Kidney (tissue), 14 donors: ENCODE data around the gene LENEP. TPM values are rescaled to one million over a fixed set of nuclear protein-coding genes. Genes with fewer than 3 reads are reported as not detected.

Experiments
- DNase-seq, 5 donors: peaks; one replicate each; pipeline ENCODE4 v3.0.0-alpha.2; 2013 to 2020
- FAIRE-seq: peaks from 2 replicates; lab custom pipeline; 2012; peaks lifted over from hg19 to GRCh38; lab: Jason Lieb, UNC
- H3K27ac ChIP-seq, 2 donors: one replicate each; pipeline ENCODE4 v1.7.0; 2013; ENCODE audit warnings: low read depth in 2 of 2, low read length in 2 of 2, inconsistent platforms in 1 of 2
- H3K27me3 ChIP-seq: one replicate; pipeline ENCODE4 v1.7.1; 2013; ENCODE audit warnings: low read length, inconsistent platforms; ENCODE audit not compliant: control insufficient read depth, insufficient read depth
- H3K36me3 ChIP-seq, 3 donors: one replicate each; pipeline versions ENCODE4 v1.7.0 to v1.7.1; 2013; ENCODE audit warnings: low read length in 3 of 3, control low read depth in 1 of 3, inconsistent platforms in 1 of 3; ENCODE audit not compliant: insufficient read depth in 3 of 3, control insufficient read depth in 2 of 3
- H3K4me1 ChIP-seq, 3 donors: one replicate each; pipeline versions ENCODE4 v1.7.0 to v1.7.1; 2013; ENCODE audit warnings: low read length in 3 of 3, inconsistent platforms in 1 of 3, low read depth in 1 of 3; ENCODE audit not compliant: control insufficient read depth in 2 of 3, insufficient read depth in 2 of 3
- H3K4me3 ChIP-seq, 3 donors: one replicate each; pipeline versions ENCODE4 v1.7.0 to v1.8.1; 2013; ENCODE audit warnings: low read length in 3 of 3, control low read depth in 1 of 3, inconsistent platforms in 1 of 3
- H3K9ac ChIP-seq, 3 donors: one replicate each; pipeline versions ENCODE4 v1.7.0 to v1.7.1; 2013; ENCODE audit warnings: low read length in 3 of 3, control low read depth in 1 of 3, inconsistent platforms in 1 of 3
- H3K9me3 ChIP-seq, 3 donors: one replicate each; pipeline versions ENCODE4 v1.7.0 to v1.7.1; 2013; ENCODE audit warnings: low read length in 3 of 3, control low read depth in 1 of 3, inconsistent platforms in 1 of 3; ENCODE audit not compliant: control insufficient read depth in 2 of 3, insufficient read depth in 1 of 3
- intact Hi-C: fragments of 100-400 bp; cut with DNase I; formaldehyde crosslinking; loops from one replicate; pipeline ENCODE4 v1.11.1; 2022
- polyA plus RNA-seq: library from polyadenylated mRNA; stranded (reverse); fragments of 350-450 nt; fragmentation: Illumina TruSeq; extraction: RNeasy Lipid Tissue Mini Kit (QIAGEN cat#74804); gene quantifications from one replicate; pipeline ENCODE4 v1.2.3, GENCODE V29; 2014; ENCODE audit warnings: low read depth, low replicate concordance; ENCODE audit not compliant: insufficient read depth
- total RNA-seq: library from RNA; stranded (reverse); fragmentation: NEBNext Ultra II Directional; extraction: Animal tissue kit (Norgen Biotek cat#: 25700); gene quantifications from one replicate; pipeline ENCODE4 v1.2.1, GENCODE V29; 2021
- TF ChIP-seq, protein P1 (sequence below): IDR thresholded peaks from 3 replicates; pipeline ENCODE4 v1.5.1; 2012; ENCODE audit warnings: mild to moderate bottlenecking, moderate library complexity, borderline replicate concordance; ENCODE audit not compliant: insufficient read depth; ENCODE audit errors: extremely low read depth
- donor health status: control.
- donor health status: control.
- donor health status: control.
- donor health status: control.
- donor health status: control.
- donor health status: DM: yes; HTN: yes; CAD: no.
- donor health status: Normal renal cell carcinoma (clear cell type).

LENEP gene
- total and polyA plus RNA-seq, 2 donors from 2014 or later: not detected

- Histone ChIP-seq H3K27ac (no peak overlapping the region), H3K27me3 (no peaks in the 10 kb centered on the region), H3K36me3 (peaks cover 0 to 7% (median 5%) of the 10 kb centered on the region in 3 donors), H3K9me3 (no peaks in the 10 kb centered on the region), H3K9ac (no peak overlapping the region), H3K4me1 (peaks cover 4 to 28% (median 18%) of the 10 kb centered on the region in 3 donors), H3K4me3 (no peak overlapping the region)
- FAIRE-seq (no peak), DNase-seq (peak in 2 of 5 donors; percentile 50 to 71)
- TF ChIP-seq, protein P1, sequence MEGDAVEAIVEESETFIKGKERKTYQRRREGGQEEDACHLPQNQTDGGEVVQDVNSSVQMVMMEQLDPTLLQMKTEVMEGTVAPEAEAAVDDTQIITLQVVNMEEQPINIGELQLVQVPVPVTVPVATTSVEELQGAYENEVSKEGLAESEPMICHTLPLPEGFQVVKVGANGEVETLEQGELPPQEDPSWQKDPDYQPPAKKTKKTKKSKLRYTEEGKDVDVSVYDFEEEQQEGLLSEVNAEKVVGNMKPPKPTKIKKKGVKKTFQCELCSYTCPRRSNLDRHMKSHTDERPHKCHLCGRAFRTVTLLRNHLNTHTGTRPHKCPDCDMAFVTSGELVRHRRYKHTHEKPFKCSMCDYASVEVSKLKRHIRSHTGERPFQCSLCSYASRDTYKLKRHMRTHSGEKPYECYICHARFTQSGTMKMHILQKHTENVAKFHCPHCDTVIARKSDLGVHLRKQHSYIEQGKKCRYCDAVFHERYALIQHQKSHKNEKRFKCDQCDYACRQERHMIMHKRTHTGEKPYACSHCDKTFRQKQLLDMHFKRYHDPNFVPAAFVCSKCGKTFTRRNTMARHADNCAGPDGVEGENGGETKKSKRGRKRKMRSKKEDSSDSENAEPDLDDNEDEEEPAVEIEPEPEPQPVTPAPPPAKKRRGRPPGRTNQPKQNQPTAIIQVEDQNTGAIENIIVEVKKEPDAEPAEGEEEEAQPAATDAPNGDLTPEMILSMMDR: no peak
- intact Hi-C loops: no loop called here
Measured at GRCh38 chr1:154958681-154959425, 34.5 kb upstream of the LENEP start.

DNA sequence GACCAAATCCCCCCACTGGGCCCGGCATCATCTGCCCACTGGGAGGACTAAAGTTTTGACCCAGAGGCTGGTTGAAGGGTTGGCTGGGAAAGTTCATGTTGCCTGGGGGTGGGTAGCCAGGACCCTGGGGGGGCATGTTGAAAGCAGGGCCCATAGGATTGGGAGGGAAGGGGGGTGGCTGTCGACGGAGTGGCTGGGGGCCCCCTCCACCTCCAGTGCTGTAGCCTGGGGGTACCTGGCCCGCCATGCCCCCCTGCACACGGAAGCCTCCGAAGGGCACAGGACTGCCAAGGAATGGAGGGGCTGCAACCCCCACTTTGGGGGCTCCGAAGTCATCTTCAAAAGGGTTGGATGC is 34.0 kb upstream of the LENEP start:
- H3K27ac ChIP-seq: no peak overlapping the region
- TF ChIP-seq, protein P1: no peak
- no peak overlapping the region for H3K4me3 ChIP-seq
- H3K27me3 ChIP-seq: no peaks in the 10 kb centered on the region
- intact Hi-C loops: no loop called here
- H3K9ac ChIP-seq: no peak overlapping the region
- H3K4me1 ChIP-seq: peaks cover 4 to 25% (median 14%) of the 10 kb centered on the region in 3 donors
- H3K9me3 ChIP-seq: no peaks in the 10 kb centered on the region
- H3K36me3 ChIP-seq: peaks cover 0 to 8% (median 6%) of the 10 kb centered on the region in 3 donors
- DNase-seq (peak in 2 of 5 donors; percentile 51 to 64), FAIRE-seq (no peak)

GRCh38 chr1:154960446-154961136 is 32.8 kb upstream of the LENEP start:
- FAIRE-seq (no peak), DNase-seq (no peak)
- intact Hi-C loops: no loop called here
- Histone ChIP-seq H3K27ac (peak overlapping the region in 1 of 2 donors; percentile 99), H3K4me1 (peaks cover 0 to 16% (median 7%) of the 10 kb centered on the region in 3 donors), H3K27me3 (no peaks in the 10 kb centered on the region), H3K36me3 (peaks cover 3 to 14% (median 11%) of the 10 kb centered on the region in 3 donors), H3K9ac (peak overlapping the region; percentile 51 to 81 (median 63)), H3K9me3 (no peaks in the 10 kb centered on the region), H3K4me3 (peak overlapping the region; percentile 66 to 81 (median 71))
- TF ChIP-seq, protein P1: no peak
